Stomach (tissue), 9 donors: Measurements from ENCODE around the gene RNLS. TPM values are rescaled to one million over a fixed set of nuclear protein-coding genes. Genes with fewer than 3 reads are reported as not detected.

Experiments used
- DNase-seq, 2 donors: peaks; one replicate each; pipeline versions ENCODE4 v3.0.0 to v3.0.0-alpha.2; 2013 to 2019
- H3K27ac ChIP-seq, 5 donors: fragments of 200-600 bp in 4 of 5; sonication (generic) in 4 of 5; one replicate each; pipeline ENCODE4 v1.5.1; 2013 to 2019; ENCODE audit warnings: mild to moderate bottlenecking in 1 of 5, moderate library complexity in 1 of 5
- H3K27me3 ChIP-seq, 3 donors: fragments of 200-600 bp; sonication (generic); one replicate each; pipeline ENCODE4 v1.5.1; 2017 to 2019; ENCODE audit warnings: mixed run types in 1 of 3
- H3K36me3 ChIP-seq, 4 donors: fragments of 200-600 bp; sonication (generic); 1 replicate in 3 of 4; 2 replicates in 1 of 4; pipeline ENCODE4 v1.5.1; 2016 to 2019
- H3K4me1 ChIP-seq, 4 donors: fragments of 200-600 bp; sonication (generic); one replicate each; pipeline ENCODE4 v1.5.1; 2016 to 2019
- H3K4me3 ChIP-seq, 4 donors: fragments of 200-600 bp; sonication (generic) in 3 of 4; one replicate each; pipeline ENCODE4 v1.5.1; 2016 to 2019; ENCODE audit warnings: mild to moderate bottlenecking in 1 of 4
- H3K9me3 ChIP-seq, 4 donors: fragments of 200-600 bp; sonication (generic); one replicate each; pipeline ENCODE4 v1.5.1; 2016 to 2019
- EP300 ChIP-seq: sonication (generic); formaldehyde crosslinking; IDR thresholded peaks from one replicate; pipeline ENCODE4 v1.6.1; 2017; ENCODE audit warnings: antibody characterized with exemption
- POLR2A ChIP-seq, 4 donors: fragments of 450-650 bp; IDR thresholded peaks; one replicate each; pipeline ENCODE4 v1.6.1; 2016; ENCODE audit warnings: antibody characterized with exemption in 4 of 4, control low read depth in 2 of 4, mild to moderate bottlenecking in 1 of 4, moderate library complexity in 1 of 4
- POLR2AphosphoS5 ChIP-seq, 3 donors: sonication (generic); formaldehyde crosslinking; IDR thresholded peaks; one replicate each; pipeline ENCODE4 v1.6.1; 2016; ENCODE audit warnings: antibody characterized with exemption in 3 of 3
- WGBS, 5 donors: extraction: QIAGEN DNeasy Blood & Tissue Kit in 3 of 5; methylation state at CpG; one replicate each; pipeline versions ENCODE4 v1.1.5 to v1.1.7; 2013 to 2018; 5-methylcytosine and 5-hydroxymethylcytosine counted together
- intact Hi-C: fragments of 100-400 bp; cut with DNase I; formaldehyde crosslinking; loops from one replicate; pipeline ENCODE4 v1.15.1; 2023; ENCODE audit warnings: low total_unique reads
- polyA plus RNA-seq, 3 donors: library from polyadenylated mRNA; stranded (reverse); fragments of 200-250 nt; gene quantifications; one replicate each; pipeline ENCODE4 v1.2.3, GENCODE V29; 2013
- total RNA-seq, 5 donors: library from RNA; depleted of rRNA; stranded (reverse); fragments of >200 nt; gene quantifications; one replicate each; pipeline versions ENCODE4 v1.1.0 to v1.2.3, GENCODE V29; 2014 to 2016
- TF ChIP-seq, protein P1 (sequence below), 7 experiments: fragments of 450-650 bp in 4 of 7; fragments of 200-600 bp in 3 of 7; sonication (generic) in 3 of 7; IDR thresholded peaks; one replicate each; pipeline ENCODE4 v1.5.1; 2016 to 2019; ENCODE audit warnings: antibody characterized with exemption in 7 of 7, control low read depth in 2 of 7, mild to moderate bottlenecking in 1 of 7
- donor health status: healthy with polysubstance abuse.
- donor health status: Bipolar disorder and iron deficiency.
- donor health status: healthy.

The RNLS gene
- total and polyA plus RNA-seq, 8 donors: 6.7 to 21.5 (median 11.6) TPM; not detected in 2

DNA sequence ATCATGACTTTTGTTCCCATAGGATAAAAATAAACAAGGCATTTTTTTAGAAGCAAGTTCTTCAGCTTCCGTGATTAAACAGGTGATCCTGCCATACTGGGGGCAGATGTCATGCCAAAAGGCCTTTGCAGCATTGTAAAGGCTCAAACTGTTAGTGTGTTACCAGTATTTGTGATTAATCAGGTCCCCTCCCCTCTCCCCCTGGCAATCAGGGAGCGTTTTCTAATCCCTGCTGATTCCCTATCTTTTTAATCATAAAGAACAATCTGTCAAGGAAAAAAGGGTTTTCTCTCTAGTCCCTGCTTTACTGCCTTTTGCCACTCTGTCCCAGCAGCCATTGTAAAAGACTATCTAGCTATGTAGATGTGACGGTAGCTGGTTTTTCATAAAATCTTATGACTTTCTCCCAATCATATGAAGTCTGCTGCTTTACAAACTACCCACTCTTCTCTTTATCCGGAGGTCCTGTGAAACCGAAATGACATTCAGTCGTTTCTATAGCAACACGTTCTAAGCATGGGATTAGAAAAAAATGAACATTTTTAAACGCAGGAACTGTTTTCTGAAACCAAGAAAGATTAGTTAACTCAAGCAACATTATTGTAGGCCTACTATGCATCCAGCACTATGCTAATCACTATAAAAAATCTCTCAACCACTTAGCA lies 210.9 kb downstream of the RNLS start:
- Histone ChIP-seq H3K4me3 (no peak overlapping the region), H3K27me3 (no peaks in the 10 kb centered on the region), H3K9me3 (no peaks in the 10 kb centered on the region), H3K36me3 (no peaks in the 10 kb centered on the region), H3K4me1 (no peaks in the 10 kb centered on the region), H3K27ac (no peak overlapping the region)
- intact Hi-C loops: no loop called here
- WGBS, 5 donors: 62 to 76% (median 68%) methylated on average over 8 of the region's 8 CpGs
- TF ChIP-seq, protein P1, sequence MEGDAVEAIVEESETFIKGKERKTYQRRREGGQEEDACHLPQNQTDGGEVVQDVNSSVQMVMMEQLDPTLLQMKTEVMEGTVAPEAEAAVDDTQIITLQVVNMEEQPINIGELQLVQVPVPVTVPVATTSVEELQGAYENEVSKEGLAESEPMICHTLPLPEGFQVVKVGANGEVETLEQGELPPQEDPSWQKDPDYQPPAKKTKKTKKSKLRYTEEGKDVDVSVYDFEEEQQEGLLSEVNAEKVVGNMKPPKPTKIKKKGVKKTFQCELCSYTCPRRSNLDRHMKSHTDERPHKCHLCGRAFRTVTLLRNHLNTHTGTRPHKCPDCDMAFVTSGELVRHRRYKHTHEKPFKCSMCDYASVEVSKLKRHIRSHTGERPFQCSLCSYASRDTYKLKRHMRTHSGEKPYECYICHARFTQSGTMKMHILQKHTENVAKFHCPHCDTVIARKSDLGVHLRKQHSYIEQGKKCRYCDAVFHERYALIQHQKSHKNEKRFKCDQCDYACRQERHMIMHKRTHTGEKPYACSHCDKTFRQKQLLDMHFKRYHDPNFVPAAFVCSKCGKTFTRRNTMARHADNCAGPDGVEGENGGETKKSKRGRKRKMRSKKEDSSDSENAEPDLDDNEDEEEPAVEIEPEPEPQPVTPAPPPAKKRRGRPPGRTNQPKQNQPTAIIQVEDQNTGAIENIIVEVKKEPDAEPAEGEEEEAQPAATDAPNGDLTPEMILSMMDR (IDR thresholded peaks at IDR 0.05): no peak
- TF ChIP-seq POLR2A (IDR thresholded peaks at IDR 0.05): no peak
- no peak for TF ChIP-seq EP300
- no peak for TF ChIP-seq POLR2AphosphoS5 (IDR thresholded peaks at IDR 0.05)
- DNase-seq: no peak

DNA sequence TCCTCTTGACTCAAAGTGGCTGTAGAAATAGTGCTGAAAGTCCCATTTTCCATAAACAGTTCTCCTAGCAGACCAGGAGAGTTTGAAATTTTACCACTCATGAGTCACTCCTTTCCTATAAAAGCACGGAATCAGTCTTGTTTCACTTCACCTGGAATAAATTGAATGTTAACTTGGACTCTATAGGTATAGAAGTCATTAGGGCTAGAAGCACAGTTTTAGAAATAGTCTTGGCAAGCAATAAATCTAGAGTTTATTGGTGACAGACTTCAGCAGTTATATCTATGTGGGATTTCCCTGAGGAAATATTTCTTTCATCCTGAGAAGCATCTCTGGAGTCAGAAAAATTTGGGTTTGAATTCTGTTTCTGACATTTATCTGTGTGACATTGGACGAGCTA lies 212.4 kb downstream of the RNLS start:
- TF ChIP-seq EP300: no peak
- no peak for TF ChIP-seq POLR2A (IDR thresholded peaks at IDR 0.05)
- TF ChIP-seq, protein P1 (IDR thresholded peaks at IDR 0.05): no peak
- no peak for TF ChIP-seq POLR2AphosphoS5 (IDR thresholded peaks at IDR 0.05)
- Histone ChIP-seq H3K4me1 (no peaks in the 10 kb centered on the region), H3K27ac (no peak overlapping the region), H3K36me3 (no peaks in the 10 kb centered on the region), H3K4me3 (no peak overlapping the region), H3K9me3 (no peaks in the 10 kb centered on the region), H3K27me3 (no peaks in the 10 kb centered on the region)
- WGBS, 5 donors: 80 to 93% (median 87%) methylated on average over 2 of the region's 2 CpGs
- intact Hi-C loops: no loop called here
- DNase-seq: no peak

DNA sequence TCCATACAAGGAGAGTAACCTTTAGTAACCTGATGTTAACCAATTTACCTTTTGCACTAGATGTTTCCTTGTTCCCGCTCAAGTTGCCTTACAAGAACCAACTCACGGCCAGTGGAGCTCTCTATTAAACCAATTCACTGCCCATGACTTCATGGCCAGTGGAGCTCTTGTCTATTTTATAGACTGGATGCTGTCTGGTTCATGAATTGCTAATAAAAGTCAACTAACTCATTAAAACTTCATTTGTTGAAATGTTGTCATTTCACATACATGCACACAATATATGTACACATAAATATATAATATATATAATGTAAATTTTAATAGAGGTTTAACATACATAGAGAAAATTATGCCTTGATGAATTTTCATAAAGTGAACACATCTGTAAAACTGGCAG lies 216.3 kb downstream of the RNLS start:
- 96 to 100% (median 97%) methylated on average over 2 of the region's 2 CpGs for WGBS, 5 donors
- H3K36me3 ChIP-seq: no peaks in the 10 kb centered on the region
- H3K4me1 ChIP-seq: no peaks in the 10 kb centered on the region
- no peak overlapping the region for H3K4me3 ChIP-seq
- H3K9me3 ChIP-seq: no peaks in the 10 kb centered on the region
- H3K27me3 ChIP-seq: no peaks in the 10 kb centered on the region
- intact Hi-C loops: no loop called here
- TF ChIP-seq EP300 (no peak), POLR2AphosphoS5 (IDR thresholded peaks at IDR 0.05) (no peak), POLR2A (IDR thresholded peaks at IDR 0.05) (no peak)
- TF ChIP-seq, protein P1 (IDR thresholded peaks at IDR 0.05): no peak
- DNase-seq: no peak
- H3K27ac ChIP-seq: no peak overlapping the region

DNA sequence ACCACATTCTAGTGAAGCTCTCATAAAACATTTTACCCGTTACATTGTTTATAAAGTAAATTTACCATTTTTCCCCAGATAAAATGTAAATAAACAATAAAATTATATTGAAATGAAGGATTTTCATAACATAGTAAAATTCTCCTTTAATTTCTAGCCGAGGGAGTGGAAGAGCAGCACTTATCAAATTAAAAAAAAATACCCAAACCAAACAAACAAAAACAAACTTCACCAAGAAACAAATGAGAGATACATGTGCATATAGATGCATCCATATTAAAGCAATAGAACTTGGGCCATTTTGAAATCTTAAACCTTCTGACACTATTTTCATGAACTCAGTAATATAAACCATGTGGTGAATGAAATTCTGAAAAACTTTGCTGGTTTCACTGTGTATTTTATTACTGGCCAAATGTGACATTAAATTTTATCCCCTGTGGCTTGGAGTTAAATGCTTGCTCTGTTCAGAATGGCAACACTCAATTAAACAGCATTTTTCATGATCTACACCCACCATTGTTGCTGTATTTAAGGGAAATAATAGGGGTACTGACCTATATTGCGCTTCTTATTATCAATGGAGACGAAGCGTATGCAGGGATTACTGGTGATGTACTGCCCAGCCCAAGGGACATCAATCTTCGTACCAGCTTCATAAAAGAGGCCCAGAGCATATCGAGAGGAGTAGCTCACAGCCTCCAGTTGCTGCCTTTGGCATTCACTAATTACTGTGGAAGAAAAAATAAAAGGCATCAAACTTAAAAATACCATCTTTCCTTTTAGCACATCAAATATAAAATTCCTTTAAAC lies 220.9 kb downstream of the RNLS start:
- Histone ChIP-seq H3K36me3 (no peaks in the 10 kb centered on the region), H3K9me3 (no peaks in the 10 kb centered on the region), H3K4me1 (no peaks in the 10 kb centered on the region), H3K27me3 (no peaks in the 10 kb centered on the region), H3K27ac (no peak overlapping the region), H3K4me3 (no peak overlapping the region)
- DNase-seq: no peak
- intact Hi-C loops: no loop called here
- TF ChIP-seq, protein P1 (IDR thresholded peaks at IDR 0.05): no peak
- TF ChIP-seq POLR2AphosphoS5 (IDR thresholded peaks at IDR 0.05) (no peak), POLR2A (IDR thresholded peaks at IDR 0.05) (no peak), EP300 (no peak)
- WGBS, 5 donors: 88 to 94% (median 91%) methylated on average over 7 of the region's 7 CpGs
